ENCODE measurements around the gene CFAP410.

Gene CFAP410

GRCh38 chr21:44331209-44331608, 8.0 kb downstream of the CFAP410 start:
- Histone ChIP-seq H3K4me3 (replicated peaks; ENCODE audit: insufficient read depth, low read length) (no peak overlapping the region), H3K27ac (replicated peaks) (no peak overlapping the region), H3K27me3 (ENCODE audit: insufficient read depth, poor library complexity, severe bottlenecking) (no peaks in the 10 kb centered on the region)
- TF ChIP-seq POLR2AphosphoS5 (IDR thresholded peaks at IDR 0.05; ENCODE audit: low read depth) (no peak), GABPA (IDR thresholded peaks at IDR 0.05; ENCODE audit: low read depth) (no peak), SPI1 (IDR thresholded peaks at IDR 0.05; ENCODE audit: borderline replicate concordance, low read depth) (no peak)
- TF ChIP-seq, protein P1, sequence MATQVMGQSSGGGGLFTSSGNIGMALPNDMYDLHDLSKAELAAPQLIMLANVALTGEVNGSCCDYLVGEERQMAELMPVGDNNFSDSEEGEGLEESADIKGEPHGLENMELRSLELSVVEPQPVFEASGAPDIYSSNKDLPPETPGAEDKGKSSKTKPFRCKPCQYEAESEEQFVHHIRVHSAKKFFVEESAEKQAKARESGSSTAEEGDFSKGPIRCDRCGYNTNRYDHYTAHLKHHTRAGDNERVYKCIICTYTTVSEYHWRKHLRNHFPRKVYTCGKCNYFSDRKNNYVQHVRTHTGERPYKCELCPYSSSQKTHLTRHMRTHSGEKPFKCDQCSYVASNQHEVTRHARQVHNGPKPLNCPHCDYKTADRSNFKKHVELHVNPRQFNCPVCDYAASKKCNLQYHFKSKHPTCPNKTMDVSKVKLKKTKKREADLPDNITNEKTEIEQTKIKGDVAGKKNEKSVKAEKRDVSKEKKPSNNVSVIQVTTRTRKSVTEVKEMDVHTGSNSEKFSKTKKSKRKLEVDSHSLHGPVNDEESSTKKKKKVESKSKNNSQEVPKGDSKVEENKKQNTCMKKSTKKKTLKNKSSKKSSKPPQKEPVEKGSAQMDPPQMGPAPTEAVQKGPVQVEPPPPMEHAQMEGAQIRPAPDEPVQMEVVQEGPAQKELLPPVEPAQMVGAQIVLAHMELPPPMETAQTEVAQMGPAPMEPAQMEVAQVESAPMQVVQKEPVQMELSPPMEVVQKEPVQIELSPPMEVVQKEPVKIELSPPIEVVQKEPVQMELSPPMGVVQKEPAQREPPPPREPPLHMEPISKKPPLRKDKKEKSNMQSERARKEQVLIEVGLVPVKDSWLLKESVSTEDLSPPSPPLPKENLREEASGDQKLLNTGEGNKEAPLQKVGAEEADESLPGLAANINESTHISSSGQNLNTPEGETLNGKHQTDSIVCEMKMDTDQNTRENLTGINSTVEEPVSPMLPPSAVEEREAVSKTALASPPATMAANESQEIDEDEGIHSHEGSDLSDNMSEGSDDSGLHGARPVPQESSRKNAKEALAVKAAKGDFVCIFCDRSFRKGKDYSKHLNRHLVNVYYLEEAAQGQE (IDR thresholded peaks at IDR 0.05; ENCODE audit: insufficient replicate concordance, low read depth): no peak
- TF ChIP-seq, protein P2, sequence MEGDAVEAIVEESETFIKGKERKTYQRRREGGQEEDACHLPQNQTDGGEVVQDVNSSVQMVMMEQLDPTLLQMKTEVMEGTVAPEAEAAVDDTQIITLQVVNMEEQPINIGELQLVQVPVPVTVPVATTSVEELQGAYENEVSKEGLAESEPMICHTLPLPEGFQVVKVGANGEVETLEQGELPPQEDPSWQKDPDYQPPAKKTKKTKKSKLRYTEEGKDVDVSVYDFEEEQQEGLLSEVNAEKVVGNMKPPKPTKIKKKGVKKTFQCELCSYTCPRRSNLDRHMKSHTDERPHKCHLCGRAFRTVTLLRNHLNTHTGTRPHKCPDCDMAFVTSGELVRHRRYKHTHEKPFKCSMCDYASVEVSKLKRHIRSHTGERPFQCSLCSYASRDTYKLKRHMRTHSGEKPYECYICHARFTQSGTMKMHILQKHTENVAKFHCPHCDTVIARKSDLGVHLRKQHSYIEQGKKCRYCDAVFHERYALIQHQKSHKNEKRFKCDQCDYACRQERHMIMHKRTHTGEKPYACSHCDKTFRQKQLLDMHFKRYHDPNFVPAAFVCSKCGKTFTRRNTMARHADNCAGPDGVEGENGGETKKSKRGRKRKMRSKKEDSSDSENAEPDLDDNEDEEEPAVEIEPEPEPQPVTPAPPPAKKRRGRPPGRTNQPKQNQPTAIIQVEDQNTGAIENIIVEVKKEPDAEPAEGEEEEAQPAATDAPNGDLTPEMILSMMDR (IDR thresholded peaks at IDR 0.05; ENCODE audit: insufficient read depth, low read length): no peak
- DNase-seq (ENCODE audit: low read depth in 1 of 2, low spot score in 1 of 2): no peak

DNA sequence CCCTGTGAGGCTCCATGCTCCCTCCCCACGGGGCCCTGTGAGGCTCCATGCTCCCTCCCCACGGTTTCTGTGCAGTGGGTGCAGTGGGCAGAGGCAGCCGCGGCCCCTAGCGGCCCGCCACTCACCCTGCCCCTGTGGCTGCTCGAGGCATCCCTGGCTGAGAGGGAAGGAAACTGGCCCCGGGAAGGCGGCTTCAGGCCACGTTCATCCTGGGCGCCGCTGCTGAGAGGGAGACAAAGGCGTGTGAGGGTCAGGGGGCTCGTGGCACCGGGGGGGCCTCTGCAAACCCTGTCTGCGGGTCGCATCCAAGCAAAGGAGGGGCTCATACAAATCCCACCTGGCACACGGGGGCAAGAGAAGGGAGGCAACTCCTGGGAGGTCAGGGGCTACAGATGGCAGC, 8.5 kb downstream of the CFAP410 start:
- TF ChIP-seq POLR2AphosphoS5 (IDR thresholded peaks at IDR 0.05; ENCODE audit: low read depth): no peak
- no peak for TF ChIP-seq SPI1 (IDR thresholded peaks at IDR 0.05; ENCODE audit: borderline replicate concordance, low read depth)
- TF ChIP-seq, protein P2 (IDR thresholded peaks at IDR 0.05; ENCODE audit: insufficient read depth, low read length): no peak
- TF ChIP-seq, protein P1 (IDR thresholded peaks at IDR 0.05; ENCODE audit: insufficient replicate concordance, low read depth): no peak
- TF ChIP-seq GABPA (IDR thresholded peaks at IDR 0.05; ENCODE audit: low read depth): no peak
- Histone ChIP-seq H3K27me3 (ENCODE audit: insufficient read depth, poor library complexity, severe bottlenecking) (no peaks in the 10 kb centered on the region), H3K27ac (replicated peaks) (no peak overlapping the region), H3K4me3 (replicated peaks; ENCODE audit: insufficient read depth, low read length) (no peak overlapping the region)
- no peak for DNase-seq (ENCODE audit: low read depth in 1 of 2, low spot score in 1 of 2)

DNA sequence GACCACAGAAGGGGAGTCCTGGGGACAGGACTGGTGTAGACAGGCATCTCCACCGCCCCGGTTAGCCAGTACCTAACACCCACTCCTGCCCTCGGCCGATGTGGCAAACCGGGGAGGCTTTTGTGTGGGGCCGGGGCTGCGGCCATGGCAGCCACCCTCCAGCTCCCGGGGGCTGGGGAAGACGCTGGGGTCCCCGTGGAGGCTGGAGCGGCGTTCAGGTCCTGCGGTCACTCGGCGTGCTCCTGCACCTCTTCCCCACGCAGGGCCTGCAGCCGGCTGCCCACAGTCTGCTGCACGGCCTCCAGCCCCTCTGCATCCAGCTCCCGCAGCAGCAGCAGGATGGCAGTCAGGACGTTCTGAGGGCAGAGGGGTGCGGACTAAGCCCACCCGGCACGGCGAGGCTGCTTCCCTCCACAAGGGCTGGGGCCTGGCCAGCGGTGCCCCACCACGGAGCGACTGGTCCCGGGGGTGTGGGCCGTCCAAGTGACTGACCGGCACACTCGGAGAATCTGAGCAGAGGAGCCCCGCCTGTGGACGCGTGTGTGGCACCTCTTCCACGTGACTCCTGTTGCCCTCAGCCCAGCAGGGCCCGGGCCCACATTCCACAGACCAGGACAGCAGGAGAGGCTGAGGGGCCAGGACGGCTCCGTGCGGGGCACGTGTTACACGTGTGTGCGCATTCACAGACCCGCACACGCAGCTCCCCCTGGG, 9.1 kb downstream of the CFAP410 start:
- no peak for DNase-seq (ENCODE audit: low read depth in 1 of 2, low spot score in 1 of 2)
- no peaks in the 10 kb centered on the region for H3K27me3 ChIP-seq (ENCODE audit: insufficient read depth, poor library complexity, severe bottlenecking)
- H3K27ac ChIP-seq (replicated peaks): no peak overlapping the region
- no peak overlapping the region for H3K4me3 ChIP-seq (replicated peaks; ENCODE audit: insufficient read depth, low read length)
- TF ChIP-seq POLR2AphosphoS5 (IDR thresholded peaks at IDR 0.05; ENCODE audit: low read depth) (no peak; the same call in 1 of the 2 replicates), SPI1 (IDR thresholded peaks at IDR 0.05; ENCODE audit: borderline replicate concordance, low read depth) (no peak), GABPA (IDR thresholded peaks at IDR 0.05; ENCODE audit: low read depth) (no peak)
- TF ChIP-seq, protein P1 (IDR thresholded peaks at IDR 0.05; ENCODE audit: insufficient replicate concordance, low read depth): no peak
- TF ChIP-seq, protein P2 (IDR thresholded peaks at IDR 0.05; ENCODE audit: insufficient read depth, low read length): no peak

Data from HL-60 (cell line).